Measurements from ENCODE around the gene OTUD4.

GRCh38 chr4:145181091-145181501 lies 707 bp upstream of the OTUD4 start:
- no peak for TF ChIP-seq CTCF (IDR thresholded peaks at IDR 0.05; ENCODE audit: low read depth, low read length, missing input control)
- no peak for TF ChIP-seq YY1 (IDR thresholded peaks at IDR 0.05)
- no peak for TF ChIP-seq EGR1 (IDR thresholded peaks at IDR 0.05; ENCODE audit: low read depth in 2 of 2)
- no peak for TF ChIP-seq REST (IDR thresholded peaks at IDR 0.05)
- TF ChIP-seq JUND (IDR thresholded peaks at IDR 0.05), result no peak
- no peak for TF ChIP-seq SP1 (IDR thresholded peaks at IDR 0.05)
- TF ChIP-seq RAD21 (IDR thresholded peaks at IDR 0.05), result no peak
- no peak for TF ChIP-seq GABPA (IDR thresholded peaks at IDR 0.05 in 1 of 2, conservative IDR thresholded peaks at IDR 0.05 in 1 of 2)
- TF ChIP-seq MAX (IDR thresholded peaks at IDR 0.05), result no peak
- TF ChIP-seq TAF1 (conservative IDR thresholded peaks at IDR 0.05), result no peak
- TF ChIP-seq ATF3 (IDR thresholded peaks at IDR 0.05), result no peak
- TF ChIP-seq RXRA (IDR thresholded peaks at IDR 0.05), result no peak
